Right lobe of liver (tissue), 4 donors: ENCODE measurements around the gene LRRC70.

Experiments used
- CTCF ChIP-seq, 4 donors: fragments of 200-600 bp in 3 of 4; fragments of 450-650 bp in 1 of 4; IDR thresholded peaks; one replicate each; pipeline versions ENCODE4 v1.5.1 to v1.8.0; 2016 to 2022; ENCODE audit warnings: antibody characterized with exemption in 4 of 4, mild to moderate bottlenecking in 2 of 4
- POLR2A ChIP-seq: fragments of 450-650 bp; IDR thresholded peaks from one replicate; pipeline ENCODE4 v1.6.1; 2017; ENCODE audit warnings: antibody characterized with exemption, mild to moderate bottlenecking
- donor health status: DM: no; HTN: no; CAD: no.
- donor health status: DM: no; HTN: no; CAD: no.
- donor health status: DM: no; HTN: yes; CAD: no.

- TF ChIP-seq CTCF (IDR thresholded peaks at IDR 0.05) (no peak), POLR2A (no peak)
Observed at GRCh38 chr5:62589504-62589903, 10.9 kb downstream of the LRRC70 start.
